AG10803 (cell line): Measurements from ENCODE around the gene NMNAT3.

Experiments
- DNase-seq: peaks from one replicate; pipeline ENCODE4 v3.0.0; 2010; ENCODE audit warnings: low read depth
- H3K4me3 ChIP-seq: 2 replicates; pipeline ENCODE4 v1.5.1; 2011; ENCODE audit warnings: mild to moderate bottlenecking, low read length, control low read depth
- TF ChIP-seq, protein P1 (sequence below): conservative IDR thresholded peaks from 2 replicates; pipeline ENCODE4 v1.5.1; 2011; ENCODE audit warnings: mild to moderate bottlenecking, low read length, control low read depth, inconsistent platforms

Gene NMNAT3

DNA sequence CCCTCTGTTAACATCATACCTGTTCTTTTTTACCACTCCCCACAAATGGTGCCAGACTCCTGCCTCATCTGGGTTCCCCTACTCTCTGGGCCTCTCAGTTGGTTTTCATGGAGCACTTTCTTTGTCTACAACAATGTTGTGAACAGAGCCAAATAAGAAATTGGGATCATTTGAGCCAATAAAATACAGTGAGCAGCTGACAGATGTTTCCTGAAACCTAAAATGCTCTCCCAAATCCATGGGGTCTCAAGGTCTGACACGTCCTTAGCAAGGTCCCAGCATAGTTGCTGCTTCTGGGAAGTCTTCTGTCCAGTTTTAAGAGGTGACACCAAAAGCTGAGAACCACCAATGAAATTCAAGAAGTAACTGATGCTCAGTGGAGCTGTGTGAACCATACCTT lies 1.7 kb downstream of the NMNAT3 start:
- no peak overlapping the region for H3K4me3 ChIP-seq
- no peak for DNase-seq
- TF ChIP-seq, protein P1, sequence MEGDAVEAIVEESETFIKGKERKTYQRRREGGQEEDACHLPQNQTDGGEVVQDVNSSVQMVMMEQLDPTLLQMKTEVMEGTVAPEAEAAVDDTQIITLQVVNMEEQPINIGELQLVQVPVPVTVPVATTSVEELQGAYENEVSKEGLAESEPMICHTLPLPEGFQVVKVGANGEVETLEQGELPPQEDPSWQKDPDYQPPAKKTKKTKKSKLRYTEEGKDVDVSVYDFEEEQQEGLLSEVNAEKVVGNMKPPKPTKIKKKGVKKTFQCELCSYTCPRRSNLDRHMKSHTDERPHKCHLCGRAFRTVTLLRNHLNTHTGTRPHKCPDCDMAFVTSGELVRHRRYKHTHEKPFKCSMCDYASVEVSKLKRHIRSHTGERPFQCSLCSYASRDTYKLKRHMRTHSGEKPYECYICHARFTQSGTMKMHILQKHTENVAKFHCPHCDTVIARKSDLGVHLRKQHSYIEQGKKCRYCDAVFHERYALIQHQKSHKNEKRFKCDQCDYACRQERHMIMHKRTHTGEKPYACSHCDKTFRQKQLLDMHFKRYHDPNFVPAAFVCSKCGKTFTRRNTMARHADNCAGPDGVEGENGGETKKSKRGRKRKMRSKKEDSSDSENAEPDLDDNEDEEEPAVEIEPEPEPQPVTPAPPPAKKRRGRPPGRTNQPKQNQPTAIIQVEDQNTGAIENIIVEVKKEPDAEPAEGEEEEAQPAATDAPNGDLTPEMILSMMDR, result no peak

DNA sequence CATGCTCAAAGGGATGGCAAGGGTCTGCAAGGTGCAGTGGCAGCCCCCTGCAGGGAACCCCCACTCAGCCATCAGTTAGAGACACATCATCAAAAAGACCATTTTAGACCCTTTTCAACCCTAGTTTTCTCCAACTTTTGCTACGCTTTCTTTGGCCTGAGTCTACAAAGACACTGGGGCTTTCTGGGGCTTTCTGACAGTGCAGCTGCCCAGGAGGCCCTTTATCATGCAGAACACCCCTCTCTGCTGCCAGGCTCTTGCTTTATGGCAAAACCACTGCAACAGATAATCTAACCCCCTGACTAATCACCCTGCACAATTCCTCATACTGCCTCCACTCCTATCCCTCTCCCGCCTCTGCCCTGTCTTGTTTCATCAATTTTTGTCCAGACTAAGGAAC lies 2.4 kb downstream of the NMNAT3 start:
- no peak for DNase-seq
- TF ChIP-seq, protein P1, result no peak
- H3K4me3 ChIP-seq, result no peak overlapping the region

DNA sequence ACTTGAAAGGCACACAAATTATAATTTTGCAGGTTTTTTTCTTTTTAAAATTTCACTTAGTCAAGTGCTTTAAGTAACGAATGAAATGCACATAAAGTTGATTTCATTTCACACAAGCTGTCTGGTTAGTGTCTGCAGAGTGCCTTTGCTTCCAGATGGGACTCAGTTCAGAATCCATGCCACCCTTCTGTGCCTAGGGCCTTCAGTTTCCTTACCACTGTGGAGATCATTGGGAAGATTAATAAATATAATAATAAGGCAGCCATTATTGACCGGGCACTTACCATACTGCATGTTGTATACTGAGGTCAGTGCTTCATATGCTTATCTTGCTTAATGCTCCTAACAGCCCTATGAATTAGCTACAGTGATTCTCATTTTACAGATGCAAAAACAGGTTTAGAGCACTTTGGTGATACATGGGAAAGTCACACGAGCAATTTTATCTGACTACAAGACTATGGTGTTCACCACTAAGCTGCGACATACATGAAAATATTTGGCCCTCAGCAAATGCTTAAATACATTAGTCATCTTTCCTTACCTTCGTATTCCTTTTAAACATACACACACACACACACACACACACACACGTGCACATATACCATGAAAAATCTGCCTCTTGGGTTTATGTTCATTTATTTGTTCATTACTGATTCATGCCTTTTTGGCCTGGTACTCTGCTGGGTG lies 3.1 kb downstream of the NMNAT3 start:
- DNase-seq, result no peak

DNA sequence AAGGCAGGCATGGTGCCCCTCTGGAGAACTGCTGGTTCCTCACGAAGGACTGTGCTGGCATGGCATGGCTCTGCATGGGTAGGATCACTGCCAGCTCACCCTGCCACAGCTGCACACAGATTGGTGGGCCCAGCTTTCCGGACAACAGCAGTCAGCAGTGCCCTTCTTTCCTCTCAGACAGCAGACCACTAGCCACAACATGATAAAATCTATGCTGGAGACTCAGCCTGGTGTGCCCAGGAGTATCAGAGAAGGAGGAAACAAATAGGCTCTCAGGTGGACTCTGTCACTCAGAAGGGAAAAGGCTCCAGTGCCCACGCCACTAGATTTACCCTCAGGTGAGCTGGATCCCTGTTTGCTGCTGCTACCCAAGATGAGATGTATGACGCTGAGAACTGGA lies 4.9 kb downstream of the NMNAT3 start:
- TF ChIP-seq, protein P1, result no peak

More for the DNA sequence above, 3.1 kb downstream of the NMNAT3 start:
- H3K4me3 ChIP-seq, result no peak overlapping the region
- TF ChIP-seq, protein P1, result no peak

DNA sequence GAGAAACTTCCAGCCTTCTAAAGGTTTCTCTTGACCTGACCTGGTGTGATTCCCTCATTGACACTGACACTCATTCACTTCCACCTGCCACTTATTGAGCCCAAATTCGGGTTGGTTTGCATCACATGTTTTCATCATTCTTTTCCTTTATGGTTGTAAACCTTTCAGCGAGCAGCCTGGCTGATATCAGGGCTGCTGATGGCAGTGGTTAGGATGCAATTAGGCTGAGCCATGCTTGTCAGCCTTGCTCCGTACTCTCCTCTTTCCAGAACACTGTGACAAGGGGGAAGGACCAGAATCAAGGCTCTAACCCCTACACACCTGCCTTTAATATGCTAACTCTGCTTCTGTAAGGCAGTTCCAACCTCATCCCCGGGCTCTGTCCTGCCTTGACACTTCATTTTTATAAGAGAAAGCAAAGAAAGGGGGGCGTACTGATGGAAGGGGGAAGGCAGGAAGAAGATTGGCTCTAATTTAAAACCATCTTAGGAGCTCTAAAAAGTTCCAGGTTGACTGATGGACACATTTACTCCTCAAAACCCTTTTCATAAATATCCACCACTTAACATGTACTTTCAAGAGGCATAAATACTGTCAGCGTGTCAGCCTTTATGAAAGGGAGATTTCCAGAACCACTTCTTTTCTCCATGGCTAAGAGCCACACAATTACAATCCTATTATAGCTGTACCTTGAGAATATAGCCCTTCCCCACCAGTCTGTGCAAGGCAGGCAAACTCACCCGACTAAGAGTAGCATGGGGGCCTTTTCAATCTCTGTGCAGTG lies 5.7 kb downstream of the NMNAT3 start:
- no peak overlapping the region for H3K4me3 ChIP-seq
- TF ChIP-seq, protein P1, result no peak
- DNase-seq, result no peak

More for the DNA sequence above, 4.9 kb downstream of the NMNAT3 start:
- H3K4me3 ChIP-seq, result no peak overlapping the region
- DNase-seq, result no peak

DNA sequence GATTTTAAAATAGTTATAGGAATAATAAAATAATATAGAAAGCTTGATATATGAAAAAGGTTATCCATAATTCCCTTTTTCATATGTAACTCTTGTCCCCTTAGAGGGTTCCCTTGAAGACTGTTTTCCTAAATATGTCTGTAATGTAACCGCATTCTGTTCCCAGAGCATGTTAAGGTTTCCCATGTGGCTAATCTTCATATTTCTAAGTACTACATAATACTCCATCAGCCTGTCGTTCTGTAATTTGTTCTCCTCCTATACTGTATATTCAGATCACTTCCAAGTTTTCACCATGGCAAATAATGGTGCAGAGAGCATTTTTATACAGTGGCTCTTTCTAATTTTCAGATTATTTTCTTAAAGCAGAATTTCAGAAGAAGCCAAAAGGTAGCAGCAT lies 6.7 kb downstream of the NMNAT3 start:
- TF ChIP-seq, protein P1, result no peak
- no peak for DNase-seq
- H3K4me3 ChIP-seq, result no peak overlapping the region

DNA sequence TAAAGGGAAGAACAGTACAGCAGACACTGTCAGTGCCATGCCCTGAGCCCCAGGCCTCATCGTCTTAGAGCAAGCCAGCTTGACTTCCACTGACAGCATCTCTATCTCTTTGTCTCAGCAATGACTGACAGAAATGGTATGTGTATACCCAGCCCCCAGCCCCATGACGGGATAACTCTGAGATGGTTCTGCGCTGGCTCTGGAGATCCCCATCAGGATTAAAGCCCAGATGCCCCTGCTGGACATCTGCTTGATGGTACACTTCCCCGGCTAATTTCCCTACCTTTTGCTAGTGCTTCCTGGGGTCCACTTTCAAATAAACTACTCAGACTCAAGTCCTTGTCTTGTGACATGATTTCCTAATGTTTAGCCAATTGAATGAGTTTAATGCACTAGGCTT lies 7.6 kb downstream of the NMNAT3 start:
- no peak overlapping the region for H3K4me3 ChIP-seq
- no peak for DNase-seq
- TF ChIP-seq, protein P1, result no peak
